CD14-positive monocyte (primary cell): ENCODE measurements around the gene PTRHD1. TPM values are rescaled to one million over a fixed set of nuclear protein-coding genes. Genes with fewer than 3 reads are reported as not detected.

Experiments
- DNase-seq, 3 donors: peaks; one replicate each; pipeline ENCODE4 v3.0.0-alpha.2; 2011 to 2022
- H2AFZ ChIP-seq: 2 replicates; pipeline ENCODE4 v1.6.0; 2012; ENCODE audit warnings: mild to moderate bottlenecking, low read depth, low read length, inconsistent platforms; ENCODE audit not compliant: insufficient read depth, poor library complexity, severe bottlenecking
- H3K27ac ChIP-seq, 2 donors: 1 replicate in 1 of 2; 2 replicates in 1 of 2; pipeline ENCODE4 v1.5.1; 2012 to 2013; ENCODE audit warnings: low read length in 2 of 2, control low read depth in 1 of 2, inconsistent platforms in 1 of 2, low read depth in 1 of 2, mild to moderate bottlenecking in 1 of 2
- H3K27me3 ChIP-seq, 2 donors: one replicate each; pipeline versions ENCODE4 v1.6.0 to v1.6.1; 2011 to 2013; ENCODE audit warnings: low read length in 2 of 2; ENCODE audit not compliant: control insufficient read depth in 2 of 2, insufficient read depth in 2 of 2
- H3K36me3 ChIP-seq, 2 donors: replicated peaks in 1 of 2; 1 replicate in 1 of 2; 2 replicates in 1 of 2; pipeline versions ENCODE4 v1.5.1 to v1.6.1; 2012 to 2013; ENCODE audit warnings: low read length in 2 of 2, control low read depth in 1 of 2, inconsistent platforms in 1 of 2, mild to moderate bottlenecking in 1 of 2; ENCODE audit not compliant: insufficient read depth in 2 of 2, control insufficient read depth in 1 of 2
- H3K4me1 ChIP-seq, 2 donors: 1 replicate in 1 of 2; 2 replicates in 1 of 2; pipeline versions ENCODE4 v1.5.1 to v1.6.1; 2012 to 2013; ENCODE audit warnings: low read length in 2 of 2, control low read depth in 1 of 2, inconsistent platforms in 1 of 2, mild to moderate bottlenecking in 1 of 2, moderate library complexity in 1 of 2; ENCODE audit not compliant: insufficient read depth in 2 of 2, control insufficient read depth in 1 of 2
- H3K4me2 ChIP-seq: replicated peaks from 2 replicates; pipeline ENCODE3; 2012; ENCODE audit warnings: low read length, moderate library complexity, mild to moderate bottlenecking; ENCODE audit not compliant: poor library complexity, severe bottlenecking; ENCODE audit errors: extremely low read depth
- H3K4me3 ChIP-seq, 3 experiments: fragments of 200-600 bp in 1 of 3; sonication (generic) in 1 of 3; replicated peaks in 1 of 3; 1 replicate in 2 of 3; 2 replicates in 1 of 3; pipeline ENCODE4 v1.5.1; 2011 to 2013; ENCODE audit warnings: low read length in 3 of 3, mild to moderate bottlenecking in 3 of 3, control low read depth in 2 of 3, low read depth in 2 of 3, inconsistent platforms in 1 of 3, moderate library complexity in 1 of 3
- H3K79me2 ChIP-seq: 2 replicates; pipeline ENCODE4 v1.6.0; 2012; ENCODE audit warnings: mild to moderate bottlenecking, control low read depth, inconsistent platforms, low read length, moderate library complexity; ENCODE audit not compliant: insufficient read depth
- H3K9ac ChIP-seq: 2 replicates; pipeline ENCODE4 v1.6.0; 2017; ENCODE audit warnings: low read length, mild to moderate bottlenecking; ENCODE audit not compliant: insufficient read depth, poor library complexity, severe bottlenecking
- H3K9me3 ChIP-seq, 2 donors: replicated peaks in 1 of 2; 1 replicate in 1 of 2; 2 replicates in 1 of 2; pipeline versions ENCODE4 v1.5.1 to v1.6.1; 2012 to 2013; ENCODE audit warnings: low read length in 2 of 2, control low read depth in 1 of 2; ENCODE audit not compliant: control insufficient read depth in 1 of 2, insufficient read depth in 1 of 2
- H4K20me1 ChIP-seq: 2 replicates; pipeline ENCODE4 v1.6.0; 2012; ENCODE audit warnings: mild to moderate bottlenecking, low read length, control low read depth, moderate library complexity; ENCODE audit not compliant: insufficient read depth
- H3K27ac Mint-ChIP-seq, 7 donors: one replicate each; pipeline ENCODE4 v1.8.0; 2020; ENCODE audit warnings: mild to moderate bottlenecking in 7 of 7, mixed read lengths in 7 of 7, moderate library complexity in 6 of 7, inconsistent platforms in 2 of 7
- H3K27me3 Mint-ChIP-seq, 3 donors: one replicate each; pipeline ENCODE4 v1.8.0; 2021 to 2022; ENCODE audit warnings: low read depth in 3 of 3, mild to moderate bottlenecking in 3 of 3, mixed read lengths in 3 of 3, moderate library complexity in 3 of 3, inconsistent platforms in 1 of 3
- H3K36me3 Mint-ChIP-seq, 2 donors: one replicate each; pipeline ENCODE4 v1.8.0; 2020; ENCODE audit warnings: mixed read lengths in 2 of 2, inconsistent platforms in 1 of 2, mild to moderate bottlenecking in 1 of 2
- H3K4me1 Mint-ChIP-seq: one replicate; pipeline ENCODE4 v1.8.0; 2020; ENCODE audit warnings: mild to moderate bottlenecking, mixed read lengths
- H3K4me3 Mint-ChIP-seq, 2 donors: one replicate each; pipeline ENCODE4 v1.8.0; 2020; ENCODE audit warnings: mild to moderate bottlenecking in 2 of 2, mixed read lengths in 2 of 2, moderate library complexity in 1 of 2
- H3K9me3 Mint-ChIP-seq, 7 donors: one replicate each; pipeline ENCODE4 v1.8.0; 2020 to 2022; ENCODE audit warnings: mixed read lengths in 7 of 7, mild to moderate bottlenecking in 6 of 7, moderate library complexity in 6 of 7, inconsistent platforms in 2 of 7
- CTCF ChIP-seq: fragments of 200-600 bp; IDR thresholded peaks from one replicate; pipeline ENCODE4 v1.8.0; 2022; ENCODE audit warnings: antibody characterized with exemption, mild to moderate bottlenecking
- WGBS: methylation state at CpG from one replicate; pipeline ENCODE4 v1.1.5; 2013; ENCODE audit warnings: missing lambda C conversion rate; ENCODE audit not compliant: insufficient coverage; 5-methylcytosine and 5-hydroxymethylcytosine counted together
- intact Hi-C, 2 donors: fragments of 100-400 bp; cut with micrococcal nuclease; formaldehyde crosslinking; loops; one replicate each; pipeline versions ENCODE4 v1.15.0 to v1.15.1; 2023
- polyA minus RNA-seq: library from RNA; depleted of rRNA, polyadenylated mRNA; stranded (reverse); fragments of >200 nt; gene quantifications from 2 replicates; pipeline ENCODE4 v1.2.3, GENCODE V29; 2012
- polyA plus RNA-seq, 3 donors: library from polyadenylated mRNA; depleted of rRNA in 1 of 3; unstranded in 2 of 3; stranded (reverse) in 1 of 3; fragments of 300-500 nt in 2 of 3; fragments of >200 nt in 1 of 3; fragmentation: Illumina TruSeq in 2 of 3; gene quantifications; 1 replicate in 2 of 3; 2 replicates in 1 of 3; pipeline ENCODE4 v1.2.3, GENCODE V29; 2012 to 2021
- total RNA-seq, 12 experiments: library from RNA in 1 of 12; stranded (reverse) in 1 of 12; fragments of 120-200 nt in 1 of 12; gene quantifications; one replicate each; pipeline ENCODE4 v1.2.4 and lab custom pipeline; 2013 to 2026; ENCODE audit warnings: mixed read lengths in 6 of 12, inconsistent platforms in 1 of 12

Gene PTRHD1
- 51.6 TPM for total RNA-seq (2013)
- polyA plus RNA-seq, result 10 to 100 TPM; 20.3 to 86.2 (median 78.6) TPM
- polyA minus RNA-seq, result 27.8 and 59.4 TPM in 2 replicates
- 4.7 to 16.6 (median 12.8) reads per million in 11 experiments for total RNA-seq (lab: John Stamatoyannopoulos, UW)

GRCh38 chr2:24792874-24793760 is at the start of gene PTRHD1, which contains the start of gene CENPO:
PTRHD1 (minus strand) TSS chr2:24793391; CDS start chr2:24793377, 14 bp downstream.
CENPO (plus strand) TSS chr2:24793425; CDS start chr2:24793920, 495 bp downstream.
- no peaks in the 10 kb centered on the region for H3K9me3 ChIP-seq
- peaks cover 14 to 21% of the 10 kb centered on the region in 2 donors for H3K4me1 ChIP-seq
- WGBS, result under 1% methylated on average over 71 of the region's 74 CpGs
- no peaks in the 10 kb centered on the region for H3K27me3 ChIP-seq
- no peaks in the 10 kb centered on the region for H3K27me3 Mint-ChIP-seq
- H3K4me1 Mint-ChIP-seq, result peaks cover 21% of the 10 kb centered on the region
- H3K36me3 Mint-ChIP-seq, result peaks cover 32 to 42% of the 10 kb centered on the region in 2 donors
- intact Hi-C loops, result loop anchor here (5.0 to 10.0 kb wide), 4 partner anchors 179 to 1972 kb away; partner anchors contain the start of genes ATAD2B (in 1 of the 2), DNAJC27 (in 1 of the 2), EFR3B (in 1 of the 2) and SLC35F6 (in 1 of the 2)
- H3K4me3 Mint-ChIP-seq, result peak within 1 kb of the TSS; percentile 88 to 94
- peak within 1 kb of the TSS; percentile 88 to 96 for H3K27ac ChIP-seq
- peaks cover 0 to 1% (median 0%) of the 10 kb centered on the region in 7 donors for H3K9me3 Mint-ChIP-seq
- H3K27ac Mint-ChIP-seq, result peak within 1 kb of the TSS; percentile 97 to 100 (median 99)
- peaks cover 2 to 41% of the 10 kb centered on the region in 2 donors for H3K36me3 ChIP-seq
- DNase-seq, result peak; percentile 92 to 95 (median 94)
- H2AFZ ChIP-seq, result peak within 1 kb of the TSS; percentile 89
- no peaks in the 10 kb centered on the region for H4K20me1 ChIP-seq
- peak; percentile 52 for TF ChIP-seq CTCF
- peak within 1 kb of the TSS; percentile 66 to 86 (median 80) for H3K4me3 ChIP-seq
- H3K9ac ChIP-seq, result peak within 1 kb of the TSS; percentile 94
- peak within 1 kb of the TSS; percentile 93 for H3K4me2 ChIP-seq
- H3K79me2 ChIP-seq, result peaks cover 50% of the 10 kb centered on the region
